IMR-90 (cell line): Measurements from ENCODE around the gene ADIRF. TPM values are rescaled to one million over a fixed set of nuclear protein-coding genes. Genes with fewer than 3 reads are reported as not detected.

ENCODE experiments used
- ATAC-seq: fragments of 200-7000 bp; cut with Tn5 transposase; 2 replicates; pipeline ENCODE4 v1.9.1; 2020; ENCODE audit warnings: low read depth, mild to moderate bottlenecking, moderate library complexity
- BruUV-seq: library from RNA; stranded (reverse); fragments of 400-500 nt; replicated peaks from 2 replicates; lab custom pipeline; 2021; lab: Mats Ljungman, UMichigan
- CTCF ChIA-PET: fragments of 300-600 bp; formaldehyde crosslinking; extraction: SDS; loops from one replicate; lab custom pipeline; 2021; ENCODE audit warnings: antibody characterized with exemption; lab: Yijun Ruan, JAX
- POLR2A ChIA-PET: fragments of 300-600 bp; sonication (Branson Sonifier 250); formaldehyde crosslinking; loops from one replicate; lab custom pipeline; 2022; ENCODE audit warnings: antibody characterized with exemption; ENCODE audit not compliant: unreplicated experiment; lab: Charles Lee
- DNase-seq: peaks from one replicate; pipeline ENCODE4 v3.0.0; 2013
- H2AFZ ChIP-seq: replicated peaks from 2 replicates; pipeline ENCODE3; 2013; ENCODE audit warnings: low read length, mild to moderate bottlenecking; ENCODE audit not compliant: poor library complexity
- H2AK5ac ChIP-seq: 2 replicates; pipeline ENCODE4 v1.6.1; 2013; ENCODE audit warnings: low read depth, low read length, inconsistent platforms
- H2AK9ac ChIP-seq: replicated peaks from 2 replicates; pipeline ENCODE3; 2013; ENCODE audit warnings: mild to moderate bottlenecking, low read depth, low read length, moderate library complexity; ENCODE audit not compliant: poor library complexity
- H2BK120ac ChIP-seq: 2 replicates; pipeline ENCODE4 v1.6.1; 2013; ENCODE audit warnings: low read depth, low read length, inconsistent platforms
- H2BK15ac ChIP-seq: 3 replicates; pipeline ENCODE4 v1.6.1; 2013; ENCODE audit warnings: low read depth, low read length, inconsistent platforms
- H2BK20ac ChIP-seq: 2 replicates; pipeline ENCODE4 v1.6.1; 2013; ENCODE audit warnings: low read depth, mild to moderate bottlenecking, inconsistent platforms, low read length, moderate library complexity
- H2BK5ac ChIP-seq: 2 replicates; pipeline ENCODE4 v1.6.1; 2013; ENCODE audit warnings: mild to moderate bottlenecking, low read depth, low read length, inconsistent platforms; ENCODE audit not compliant: poor library complexity, severe bottlenecking
- H3K14ac ChIP-seq: replicated peaks from 2 replicates; pipeline ENCODE4 v1.6.1; 2013; ENCODE audit warnings: low read depth, low read length, inconsistent platforms
- H3K18ac ChIP-seq: 2 replicates; pipeline ENCODE4 v1.6.1; 2013; ENCODE audit warnings: low read depth, low read length, control low read depth
- H3K23ac ChIP-seq: 2 replicates; pipeline ENCODE4 v1.6.1; 2013; ENCODE audit warnings: low read depth, low read length, inconsistent platforms
- H3K27ac ChIP-seq: 2 replicates; pipeline ENCODE4 v1.5.1; 2013; ENCODE audit warnings: mild to moderate bottlenecking, control low read depth, low read length; ENCODE audit not compliant: insufficient read depth
- H3K27me3 ChIP-seq: 2 replicates; pipeline ENCODE4 v1.6.1; 2013; ENCODE audit warnings: low read length; ENCODE audit not compliant: control insufficient read depth, insufficient read depth
- H3K36me3 ChIP-seq: 2 replicates; pipeline ENCODE4 v1.6.1; 2013; ENCODE audit warnings: low read length, mixed read lengths; ENCODE audit not compliant: control insufficient read depth, insufficient read depth
- H3K4ac ChIP-seq: 2 replicates; pipeline ENCODE4 v1.6.1; 2013; ENCODE audit warnings: low read depth, low read length, inconsistent platforms
- H3K4me1 ChIP-seq: 2 replicates; pipeline ENCODE4 v1.6.1; 2013; ENCODE audit warnings: low read length, mixed read lengths; ENCODE audit not compliant: control insufficient read depth, insufficient read depth
- H3K4me2 ChIP-seq: 2 replicates; pipeline ENCODE4 v1.6.1; 2013; ENCODE audit warnings: low read depth, mild to moderate bottlenecking, control low read depth, low read length, moderate library complexity
- H3K4me3 ChIP-seq: 2 replicates; pipeline ENCODE4 v1.5.1; 2013; ENCODE audit warnings: low read depth, mild to moderate bottlenecking, control low read depth, low read length, moderate library complexity; ENCODE audit not compliant: insufficient read depth
- H3K56ac ChIP-seq: 2 replicates; pipeline ENCODE4 v1.6.1; 2013; ENCODE audit warnings: low read length, inconsistent platforms; ENCODE audit not compliant: insufficient read depth; ENCODE audit errors: extremely low read depth
- H3K79me1 ChIP-seq, 2 experiments: 2 replicates each; pipeline ENCODE4 v1.6.1; 2013; ENCODE audit warnings: low read length in 2 of 2, inconsistent platforms in 1 of 2, low read depth in 1 of 2
- H3K9ac ChIP-seq: 2 replicates; pipeline ENCODE4 v1.6.1; 2013; ENCODE audit warnings: low read depth, low read length, control low read depth
- H3K9me1 ChIP-seq: 2 replicates; pipeline ENCODE4 v1.6.1; 2013; ENCODE audit warnings: low read length, inconsistent platforms; ENCODE audit not compliant: insufficient read depth
- H3K9me3 ChIP-seq: 2 replicates; pipeline ENCODE4 v1.6.1; 2013; ENCODE audit warnings: low read length; ENCODE audit not compliant: control insufficient read depth, insufficient read depth
- H4K20me1 ChIP-seq: 2 replicates; pipeline ENCODE4 v1.6.1; 2013; ENCODE audit warnings: low read length, inconsistent platforms; ENCODE audit not compliant: insufficient read depth
- H4K5ac ChIP-seq: 2 replicates; pipeline ENCODE4 v1.6.1; 2013; ENCODE audit warnings: mild to moderate bottlenecking, low read depth, low read length, control low read depth
- H4K8ac ChIP-seq, 2 experiments: 2 replicates each; pipeline ENCODE4 v1.6.1; 2013; ENCODE audit warnings: low read depth in 2 of 2, low read length in 2 of 2, control low read depth in 1 of 2, inconsistent platforms in 1 of 2
- H4K91ac ChIP-seq: 2 replicates; pipeline ENCODE4 v1.6.1; 2013; ENCODE audit warnings: low read depth, low read length, inconsistent platforms; ENCODE audit not compliant: insufficient read depth
- CEBPB ChIP-seq: IDR thresholded peaks from 2 replicates; pipeline ENCODE4 v1.6.1; 2012; ENCODE audit warnings: low read depth, low read length, improper control_type of control experiment
- MAFK ChIP-seq: IDR thresholded peaks from 2 replicates; pipeline ENCODE4 v1.6.1; 2012; ENCODE audit warnings: low read depth, low read length, improper control_type of control experiment
- MAZ ChIP-seq: IDR thresholded peaks from 2 replicates; pipeline ENCODE4 v1.6.1; 2012; ENCODE audit warnings: low read depth, mild to moderate bottlenecking, low read length, improper control_type of control experiment, moderate library complexity, borderline replicate concordance
- NFE2L2 ChIP-seq: fragments of 150-350 bp; IDR thresholded peaks from 2 replicates; pipeline ENCODE4 v1.6.1; 2016; ENCODE audit warnings: low read depth, mild to moderate bottlenecking, low read length
- RAD21 ChIP-seq: IDR thresholded peaks from 2 replicates; pipeline ENCODE4 v1.6.1; 2012; ENCODE audit warnings: low read length, improper control_type of control experiment
- RCOR1 ChIP-seq: IDR thresholded peaks from 2 replicates; pipeline ENCODE4 v1.6.1; 2012; ENCODE audit warnings: mild to moderate bottlenecking, low read length, improper control_type of control experiment; ENCODE audit not compliant: insufficient replicate concordance
- SMC3 ChIP-seq: fragments of 150-350 bp; IDR thresholded peaks from 2 replicates; pipeline ENCODE4 v1.6.1; 2016; ENCODE audit warnings: low read depth, mild to moderate bottlenecking, antibody characterized with exemption, low read length, moderate library complexity
- USF2 ChIP-seq: fragments of 150-350 bp; IDR thresholded peaks from 2 replicates; pipeline ENCODE4 v1.6.1; 2017; ENCODE audit warnings: mild to moderate bottlenecking, antibody characterized with exemption, low read length, low read depth
- WGBS, 2 experiments: methylation state at CpG; one replicate each; pipeline versions ENCODE4 v1.1.5 to v1.1.7; 2013; ENCODE audit warnings: missing lambda C conversion rate in 2 of 2; ENCODE audit not compliant: insufficient read length in 1 of 2; ENCODE audit errors: extremely low coverage in 2 of 2; 5-methylcytosine and 5-hydroxymethylcytosine counted together
- dilution Hi-C: fragments of 300-500 bp; cut with HindIII; formaldehyde crosslinking; loops from one replicate; pipeline ENCODE4 v1.14.3; 2018; ENCODE audit warnings: low sequenced_read_pairs; ENCODE audit not compliant: unreplicated experiment
- in situ Hi-C: fragments of 300-500 bp; cut with MboI; formaldehyde crosslinking; loops from 3 replicates; pipeline ENCODE4 v1.14.3; 2019; ENCODE audit warnings: low sequenced_read_pairs, inconsistent platforms, mixed read lengths
- intact Hi-C: fragments of 100-400 bp; cut with micrococcal nuclease; formaldehyde crosslinking; loops from 2 replicates; pipeline ENCODE4 v1.10.0; 2022
- polyA plus RNA-seq, 3 experiments: library from polyadenylated mRNA; depleted of rRNA; stranded (reverse); fragments of >200 nt; gene quantifications; 2 replicates each; pipeline ENCODE4 v1.2.3, GENCODE V29; 2012; ENCODE audit warnings: low replicate concordance in 1 of 3
- total RNA-seq: library from RNA; depleted of rRNA; stranded (reverse); fragments of >200 nt; gene quantifications from 2 replicates; pipeline ENCODE4 v1.2.3, GENCODE V29; 2012
- TF ChIP-seq, protein P1 (sequence below): fragments of 150-350 bp; IDR thresholded peaks from 2 replicates; pipeline ENCODE4 v1.6.1; 2016; ENCODE audit warnings: low read depth, mild to moderate bottlenecking, low read length, moderate library complexity, borderline replicate concordance

ADIRF gene
- total and polyA plus RNA-seq, 2 of the 4 experiments (the other 2 are of a cell fraction) = 2.3 to 7.2 TPM

- ChIA-PET CTCF (interaction anchor here (1.1 kb wide), 1 partner anchor 13 kb away, joined by 3 read pairs; no protein-coding TSS in a partner anchor), POLR2A (no interaction called here)
- H3K56ac ChIP-seq = no peak overlapping the region
- no peak overlapping the region for H2AK5ac ChIP-seq
- no peak overlapping the region for H3K18ac ChIP-seq
- H3K9me3 ChIP-seq = peaks cover 3% of the 10 kb centered on the region
- no peaks in the 10 kb centered on the region for H3K36me3 ChIP-seq
- no peak overlapping the region for H3K14ac ChIP-seq
- no peak for TF ChIP-seq NFE2L2
- TF ChIP-seq MAFK = no peak
- TF ChIP-seq RAD21 = no peak
- TF ChIP-seq USF2 = no peak
- no peak for TF ChIP-seq CEBPB
- no peak for TF ChIP-seq MAZ
- TF ChIP-seq, protein P1, sequence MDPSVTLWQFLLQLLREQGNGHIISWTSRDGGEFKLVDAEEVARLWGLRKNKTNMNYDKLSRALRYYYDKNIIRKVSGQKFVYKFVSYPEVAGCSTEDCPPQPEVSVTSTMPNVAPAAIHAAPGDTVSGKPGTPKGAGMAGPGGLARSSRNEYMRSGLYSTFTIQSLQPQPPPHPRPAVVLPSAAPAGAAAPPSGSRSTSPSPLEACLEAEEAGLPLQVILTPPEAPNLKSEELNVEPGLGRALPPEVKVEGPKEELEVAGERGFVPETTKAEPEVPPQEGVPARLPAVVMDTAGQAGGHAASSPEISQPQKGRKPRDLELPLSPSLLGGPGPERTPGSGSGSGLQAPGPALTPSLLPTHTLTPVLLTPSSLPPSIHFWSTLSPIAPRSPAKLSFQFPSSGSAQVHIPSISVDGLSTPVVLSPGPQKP = no peak
- no peak for TF ChIP-seq RCOR1
- TF ChIP-seq SMC3 = no peak
- no peak overlapping the region for H2AFZ ChIP-seq
- dilution Hi-C loops (no loop called here), in situ Hi-C loops (no loop called here), intact Hi-C loops (no loop called here)
- peaks cover 8% of the 10 kb centered on the region for H3K27me3 ChIP-seq
- H3K9ac ChIP-seq = no peak overlapping the region
- H3K4me2 ChIP-seq = no peak overlapping the region
- H3K79me1 ChIP-seq = no peaks in the 10 kb centered on the region
- DNase-seq (no peak), ATAC-seq (no peak)
- H3K9me1 ChIP-seq = no peaks in the 10 kb centered on the region; the same call in 1 of the 2 replicates
- no peak overlapping the region for H4K8ac ChIP-seq
- BruUV-seq = no TSS peak
- no peak overlapping the region for H3K27ac ChIP-seq
- no peak overlapping the region for H3K4me3 ChIP-seq
- H3K4ac ChIP-seq = no peak overlapping the region
- H2BK20ac ChIP-seq = no peak overlapping the region
- no peak overlapping the region; the same call in 2 of the 3 replicates for H2BK15ac ChIP-seq
- no peak overlapping the region for H2AK9ac ChIP-seq
- no peak overlapping the region for H4K5ac ChIP-seq
- peaks cover 7% of the 10 kb centered on the region for H3K4me1 ChIP-seq
- H4K91ac ChIP-seq = no peak overlapping the region
- no peak overlapping the region for H3K23ac ChIP-seq
- H2BK5ac ChIP-seq = no peak overlapping the region
- H2BK120ac ChIP-seq = no peak overlapping the region
- WGBS, 2 experiments = no CpG with 5 or more reads among the region's 7 CpGs
- no peaks in the 10 kb centered on the region for H4K20me1 ChIP-seq
Observed at GRCh38 chr10:86952106-86952505, 16.2 kb upstream of the ADIRF start.
